ENCODE data around the gene DNAJB14.

- TF ChIP-seq CTCF (IDR thresholded peaks at IDR 0.05) (no peak), POLR2A (IDR thresholded peaks at IDR 0.05) (no peak), POLR2AphosphoS5 (IDR thresholded peaks at IDR 0.05) (no peak), EP300 (IDR thresholded peaks at IDR 0.05) (no peak)
Observed at GRCh38 chr4:99927566-99927965, 18.9 kb downstream of the DNAJB14 start.
